Suprapubic skin (tissue), 4 donors: ENCODE data around the gene UGT1A7.

Experiments
- CTCF ChIP-seq, 2 donors: fragments of 200-600 bp in 1 of 2; fragments of 450-650 bp in 1 of 2; sonication (generic) in 1 of 2; IDR thresholded peaks; one replicate each; pipeline ENCODE4 v1.5.1; 2016 to 2019; ENCODE audit warnings: antibody characterized with exemption in 2 of 2, mild to moderate bottlenecking in 1 of 2, moderate library complexity in 1 of 2
- POLR2A ChIP-seq, 2 donors: fragments of 450-650 bp; IDR thresholded peaks; one replicate each; pipeline ENCODE4 v1.6.1; 2017; ENCODE audit warnings: antibody characterized with exemption in 2 of 2, mild to moderate bottlenecking in 2 of 2, moderate library complexity in 2 of 2
- POLR2AphosphoS5 ChIP-seq, 3 donors: sonication (generic); formaldehyde crosslinking; IDR thresholded peaks; one replicate each; pipeline ENCODE4 v1.6.1; 2017; ENCODE audit warnings: antibody characterized with exemption in 3 of 3

GRCh38 chr2:233663911-233664310 is 17.8 kb upstream of the UGT1A7 start:
- TF ChIP-seq CTCF (IDR thresholded peaks at IDR 0.05) = no peak
- TF ChIP-seq POLR2A (IDR thresholded peaks at IDR 0.05) = no peak
- TF ChIP-seq POLR2AphosphoS5 (IDR thresholded peaks at IDR 0.05) = no peak
